Heart left ventricle (tissue), 13 donors: ENCODE results near the gene GSG1L2.

Source experiments
- CTCF ChIP-seq, 12 donors: fragments of 200-600 bp; sonication (generic) in 4 of 12; IDR thresholded peaks; one replicate each; pipeline versions ENCODE4 v1.5.0 to v1.8.0; 2018 to 2022; ENCODE audit warnings: antibody characterized with exemption in 12 of 12, mild to moderate bottlenecking in 5 of 12
- POLR2A ChIP-seq, 2 donors: fragments of 450-650 bp; IDR thresholded peaks; one replicate each; pipeline ENCODE4 v1.6.1; 2017; ENCODE audit warnings: antibody characterized with exemption in 2 of 2, mild to moderate bottlenecking in 2 of 2, moderate library complexity in 2 of 2
- donor health status: ischemic (EF 13 %, LVEDD 7.1; RV severe dilation, severe dysfunction).
- donor health status: DM: no; HTN: yes; CAD: no.
- donor health status: DM: no; HTN: no; CAD: no.
- donor health status: ischemic (EF 25% LVEDD 6.9; RV normal size, moderate dysfunction).
- donor health status: ischemic (EF 25% LVEDD 5.7; RV mildly dilated, moderate dysfunction).
- donor health status: ischemic (EF 35%, LVEDD 5.7; RV mildly dilated, moderate dysfunction).
- donor health status: nonischemic (EF 11% LVEDD 7.7; RV severe dilation, severe dysfunction).
- donor health status: DM: yes; HTN: yes; CAD: no.
- donor health status: PGD.
- donor health status: ischemic (EF 29% LVEDD 5.4; RV normal size, mild dysfunction).
- donor health status: nonischemic (EF 23%, LVEDD 6.1; RV moderate dilation, normal function).

- TF ChIP-seq CTCF (IDR thresholded peaks at IDR 0.05) (no peak), POLR2A (IDR thresholded peaks at IDR 0.05) (no peak)
Measured at GRCh38 chr17:9790316-9790715, 31.6 kb downstream of the GSG1L2 start.
